ENCODE results near the gene AKAP8L.

DNA sequence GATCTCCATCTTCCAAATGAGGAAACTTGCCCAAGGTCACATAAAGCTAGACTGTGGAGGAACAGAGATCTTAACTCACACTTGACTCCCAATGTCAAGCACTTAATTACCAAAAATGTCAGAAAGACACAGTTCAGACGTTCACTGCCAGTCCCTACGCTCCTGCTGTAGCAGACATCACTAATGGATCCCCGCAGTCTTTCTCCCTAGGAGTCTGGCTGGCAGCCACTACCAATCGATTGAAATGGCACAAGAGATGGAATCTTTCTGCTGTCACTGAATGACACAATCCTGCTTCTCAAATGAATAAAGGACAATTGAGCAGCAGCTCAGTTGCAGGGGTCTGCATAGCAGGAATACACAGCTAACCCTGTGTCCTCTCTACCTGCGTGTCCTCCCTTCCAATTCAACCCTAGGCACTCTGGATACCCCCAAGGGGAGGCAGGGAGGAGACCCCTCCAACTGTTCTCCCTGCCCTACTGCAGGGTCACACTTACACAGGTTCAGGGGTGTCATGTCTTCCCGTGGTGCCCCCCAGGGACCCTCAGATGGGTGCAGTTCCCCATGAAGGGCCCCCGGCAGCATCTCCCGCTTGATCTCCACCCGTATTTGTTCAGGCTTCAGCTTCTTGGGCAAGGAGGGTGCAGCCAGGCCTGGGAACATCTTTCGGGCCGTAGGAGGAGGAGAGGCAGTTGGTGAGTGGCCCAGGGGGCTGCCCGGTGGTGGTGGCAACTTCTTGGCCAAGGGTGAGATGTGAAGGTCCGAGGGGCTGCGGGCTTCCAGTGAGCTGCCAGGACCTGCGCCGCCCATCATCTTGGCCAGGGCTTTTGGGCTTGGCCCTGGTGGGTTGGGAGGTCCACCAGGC is 7.9 kb upstream of the AKAP8L start:
- TF ChIP-seq TAF1 (IDR thresholded peaks at IDR 0.05; ENCODE audit: low read depth, low read length) (no peak), POU2F2 (IDR thresholded peaks at IDR 0.05; ENCODE audit: low read depth, low read length) (no peak), POLR2AphosphoS5 (IDR thresholded peaks at IDR 0.05; ENCODE audit: low read depth, low read length) (no peak)

Data from GM12891 (cell line).